DLD1 (cell line): ENCODE measurements around the gene NPHP4.

Experiments
- in situ Hi-C: cut with HindIII; loops from 2 replicates; pipeline ENCODE4 v1.10.0; 2017; ENCODE audit warnings: low sequenced_read_pairs

Gene NPHP4

DNA sequence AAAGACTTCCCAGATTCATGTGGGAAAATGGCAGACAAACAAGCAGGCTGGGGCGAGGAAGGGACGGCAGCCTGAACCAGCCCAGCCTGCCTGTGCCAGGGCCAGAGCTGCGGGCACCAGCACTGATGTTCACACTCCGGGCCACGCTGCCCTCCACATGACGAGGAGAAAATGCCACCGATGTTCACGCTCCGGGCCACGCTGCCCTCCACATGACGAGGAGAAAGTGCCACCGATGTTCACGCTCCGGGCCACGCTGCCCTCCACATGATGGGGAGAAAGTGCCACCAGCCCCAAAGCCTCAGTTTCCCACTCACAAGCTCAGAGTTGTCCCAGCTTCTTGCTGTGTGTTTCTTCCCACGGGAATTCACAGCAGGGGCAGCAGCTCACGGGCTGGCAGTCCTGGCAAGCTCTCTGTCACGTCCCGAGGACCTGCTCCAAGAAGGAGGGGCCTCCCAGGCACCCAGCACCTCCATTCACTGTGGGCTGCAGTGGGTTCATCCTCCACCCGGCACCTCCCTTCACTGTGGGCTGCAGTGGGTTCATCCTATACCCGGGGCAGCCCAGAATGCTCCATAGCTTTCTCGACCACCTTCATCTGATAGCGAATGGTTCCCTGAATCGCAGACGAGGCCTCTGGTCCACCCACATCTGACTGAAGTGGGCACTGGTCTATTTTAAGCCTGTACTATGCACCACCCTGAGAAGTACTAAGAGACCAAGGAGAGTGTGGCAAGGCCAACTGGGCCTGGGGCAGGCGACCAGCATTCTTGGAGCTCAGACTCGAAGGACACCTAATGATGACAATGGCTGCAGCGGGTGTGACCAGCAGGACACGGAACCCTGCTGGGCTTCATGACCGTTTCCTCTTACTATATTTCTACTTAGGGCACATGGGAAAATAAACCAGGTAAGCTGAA, 108.8 kb downstream of the NPHP4 start:
- in situ Hi-C loops: no loop called here

DNA sequence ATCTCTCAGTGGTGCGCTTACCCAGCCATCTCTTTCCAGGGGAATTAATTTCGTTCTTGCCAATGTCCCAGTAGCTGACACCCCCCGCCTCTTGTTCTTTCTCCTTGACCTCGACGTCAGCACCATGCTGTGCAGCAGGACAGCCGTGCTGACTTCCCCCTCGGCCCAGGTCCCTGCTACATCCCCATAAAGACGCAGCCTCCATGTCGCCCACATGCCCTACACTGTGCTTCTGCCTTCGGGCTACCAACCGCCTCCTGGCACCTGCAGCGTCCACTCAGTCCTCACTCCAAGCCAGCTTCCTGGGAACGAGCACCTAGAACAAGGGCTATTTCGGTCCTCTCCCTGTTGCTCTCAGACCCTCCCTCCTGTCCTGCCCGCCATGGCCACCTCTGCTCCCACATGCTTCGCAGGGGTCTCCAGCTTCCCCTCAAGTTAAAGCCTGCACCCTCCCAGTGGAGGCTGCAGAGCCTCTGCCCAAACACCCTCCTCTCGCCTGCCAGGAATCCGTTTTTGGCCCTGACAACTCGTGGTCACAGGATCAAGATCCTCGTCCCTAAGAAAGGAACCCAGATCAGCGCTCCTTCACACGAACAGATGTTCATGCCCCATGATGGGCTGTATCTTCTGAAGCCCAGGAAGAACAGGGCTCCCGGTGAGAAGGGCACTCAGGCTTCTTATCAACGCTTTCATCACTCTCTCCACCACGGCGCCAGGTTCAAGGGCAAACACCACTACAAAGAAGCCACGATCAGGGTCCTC, 109.7 kb downstream of the NPHP4 start:
- in situ Hi-C loops: no loop called here

DNA sequence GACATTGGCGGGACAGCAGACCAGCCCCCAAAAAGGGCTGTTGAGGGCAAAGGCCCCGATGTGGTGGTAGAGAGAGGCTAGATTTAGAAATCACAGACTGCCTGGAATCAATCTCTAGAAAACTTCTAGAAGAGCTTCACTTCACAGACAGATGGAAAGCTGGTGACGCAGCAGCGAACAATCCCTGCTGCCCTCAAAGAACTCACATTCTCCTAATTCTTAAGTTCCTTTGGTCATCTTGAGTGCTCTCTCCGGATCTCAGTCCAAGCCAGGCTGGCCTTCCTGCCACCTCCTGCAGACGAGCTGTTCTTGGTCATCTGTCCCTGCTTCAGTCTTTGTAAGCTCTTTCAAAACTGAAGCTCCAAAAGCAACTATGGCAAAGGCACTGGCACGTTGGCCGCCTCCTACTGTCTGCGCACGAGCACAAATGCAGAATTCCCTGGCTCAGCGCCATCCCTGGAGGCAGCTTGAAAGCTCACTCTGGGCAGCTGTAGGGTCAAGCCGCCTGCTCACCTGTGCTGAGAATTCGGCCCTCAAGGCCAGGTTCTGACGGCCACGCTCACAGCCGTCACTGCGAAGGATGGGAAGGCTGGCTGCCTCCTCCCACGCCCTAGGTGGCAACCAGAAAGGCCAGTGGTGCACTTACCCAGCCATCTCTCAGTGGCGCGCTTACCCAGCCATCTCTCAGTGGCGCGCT, 110.6 kb downstream of the NPHP4 start:
- in situ Hi-C loops: no loop called here

DNA sequence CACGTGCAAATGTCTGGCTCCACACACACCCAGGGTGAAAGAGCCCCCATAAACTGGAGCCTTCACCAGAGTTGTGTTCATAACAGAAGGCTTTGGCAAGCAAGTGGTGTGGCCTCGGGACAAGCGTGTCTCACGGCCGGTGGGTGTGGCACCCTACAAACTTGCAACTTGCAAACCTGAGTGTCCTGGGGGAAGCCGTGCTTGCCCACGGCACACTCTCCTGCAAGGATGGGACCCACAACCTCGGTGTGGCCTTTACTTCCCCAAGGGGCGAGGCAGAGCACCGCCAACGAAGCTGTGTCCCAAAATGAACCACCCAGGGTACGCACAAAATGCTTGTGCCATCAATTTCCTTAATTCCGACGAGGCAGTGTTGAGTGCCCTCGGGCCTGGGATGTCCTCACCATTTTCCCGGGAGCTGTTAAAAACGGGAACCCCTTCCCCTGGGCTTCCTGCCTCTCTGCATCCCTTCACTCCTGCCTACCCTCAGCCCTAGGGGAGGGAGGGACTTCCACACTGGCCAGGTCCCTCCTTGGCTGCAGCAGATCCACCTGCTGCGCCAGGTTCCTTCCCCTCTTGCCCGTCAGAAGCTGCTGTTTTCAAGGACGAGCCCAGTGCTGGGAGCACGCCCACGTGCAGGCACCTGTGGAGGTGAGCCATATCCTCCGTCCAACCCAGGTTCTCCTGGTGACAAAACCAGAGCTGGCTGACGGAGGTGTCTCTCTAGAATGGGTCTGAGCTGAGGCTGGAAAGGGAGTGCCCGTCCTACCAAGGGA, 111.4 kb downstream of the NPHP4 start:
- in situ Hi-C loops: no loop called here

DNA sequence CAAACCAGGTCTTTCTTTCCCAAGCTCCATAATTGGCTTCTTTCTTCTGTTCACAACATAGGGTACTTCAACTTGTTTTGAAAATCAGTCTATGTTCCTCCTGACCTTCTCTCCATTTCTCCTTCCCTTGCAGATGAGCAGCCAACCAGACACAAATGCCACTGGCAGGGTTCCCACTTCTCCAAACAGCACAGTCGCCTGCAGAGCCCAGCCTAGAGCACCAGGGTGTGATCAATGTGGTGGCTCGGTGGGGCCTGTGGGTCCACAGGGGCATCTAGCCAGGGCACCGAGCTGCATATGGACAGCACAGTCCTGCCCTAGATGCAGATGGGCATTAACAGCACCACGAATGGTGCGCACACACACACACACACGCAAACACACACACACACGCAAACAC, 112.8 kb downstream of the NPHP4 start:
- in situ Hi-C loops: no loop called here

DNA sequence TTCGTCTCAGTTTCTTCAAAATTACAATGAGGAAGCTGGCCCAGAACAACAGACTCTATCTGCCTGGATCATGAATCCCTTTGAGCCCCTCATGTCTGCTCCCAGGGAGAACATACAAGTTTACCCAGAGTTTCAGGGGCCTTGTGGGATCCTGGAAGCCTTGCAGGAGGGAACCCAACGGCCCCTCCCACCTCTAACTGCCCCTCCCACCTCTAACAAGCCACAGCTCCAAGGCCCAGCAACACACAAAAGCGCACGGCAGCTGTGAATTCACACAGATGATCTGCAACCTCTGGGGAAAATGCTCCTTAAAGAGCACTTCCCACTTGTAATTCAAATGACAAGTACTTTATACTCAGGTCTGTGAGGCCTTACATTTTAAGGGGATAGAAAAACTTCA, 113.3 kb downstream of the NPHP4 start:
- in situ Hi-C loops: no loop called here

DNA sequence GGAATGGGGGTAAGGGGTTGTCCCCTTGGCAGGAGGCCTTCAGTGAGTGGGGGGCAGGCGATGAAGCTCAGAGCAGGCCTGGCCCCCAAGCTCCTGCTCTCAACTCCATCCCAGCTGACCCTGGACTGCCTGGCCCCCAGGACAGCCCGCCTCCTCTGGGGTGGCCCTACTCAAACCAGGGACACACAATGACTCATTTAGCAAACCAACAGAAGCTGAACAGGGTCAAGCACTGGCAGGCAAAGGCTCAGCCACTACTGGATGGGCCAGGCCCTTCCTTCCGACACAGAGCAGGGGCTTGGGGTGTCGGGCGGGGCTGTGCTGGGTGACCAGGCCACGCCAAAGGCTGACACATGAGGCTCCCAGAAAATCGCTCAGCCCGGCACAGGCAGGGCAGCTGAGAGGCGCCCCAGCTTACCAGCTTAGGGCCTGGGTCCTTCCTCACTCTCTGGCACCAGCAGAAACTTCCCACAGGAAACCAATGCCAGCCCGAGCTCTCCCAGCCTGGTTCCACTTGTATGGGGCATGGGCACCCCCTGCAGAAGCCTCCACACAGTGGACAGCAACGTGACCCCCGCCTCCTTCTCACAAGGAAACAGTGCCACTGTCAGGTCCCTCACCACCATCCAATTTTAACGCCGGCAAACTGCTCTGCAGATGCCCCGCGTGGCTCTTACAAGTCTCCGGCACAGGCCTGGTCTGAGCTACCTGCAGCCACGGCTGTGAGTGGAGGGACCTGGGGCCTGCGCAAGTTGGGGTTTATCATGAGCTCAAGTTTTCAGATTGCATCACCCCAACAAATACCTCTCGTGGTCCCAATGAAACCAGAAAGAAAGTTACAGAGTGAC, 114.3 kb downstream of the NPHP4 start:
- in situ Hi-C loops: no loop called here

DNA sequence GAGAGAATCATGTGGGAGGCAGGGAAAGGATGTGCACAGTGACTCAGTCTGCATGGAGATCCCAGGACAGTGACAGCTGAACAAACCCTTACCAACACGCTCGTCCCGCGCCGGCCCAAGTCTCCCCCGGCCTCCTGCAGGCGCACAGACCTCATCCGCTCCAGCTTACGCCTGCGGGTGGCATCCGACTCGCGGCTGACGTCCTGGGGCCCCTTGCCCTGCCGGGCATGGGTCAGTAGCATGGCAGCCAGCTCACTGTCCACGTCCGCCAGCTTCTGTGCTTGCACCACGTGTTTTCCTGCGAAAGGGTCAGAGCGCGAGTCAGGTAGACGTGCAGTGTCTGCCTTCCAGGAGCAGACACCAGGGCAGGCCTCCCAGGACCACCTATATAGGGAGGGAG, 115.2 kb downstream of the NPHP4 start:
- in situ Hi-C loops: no loop called here

DNA sequence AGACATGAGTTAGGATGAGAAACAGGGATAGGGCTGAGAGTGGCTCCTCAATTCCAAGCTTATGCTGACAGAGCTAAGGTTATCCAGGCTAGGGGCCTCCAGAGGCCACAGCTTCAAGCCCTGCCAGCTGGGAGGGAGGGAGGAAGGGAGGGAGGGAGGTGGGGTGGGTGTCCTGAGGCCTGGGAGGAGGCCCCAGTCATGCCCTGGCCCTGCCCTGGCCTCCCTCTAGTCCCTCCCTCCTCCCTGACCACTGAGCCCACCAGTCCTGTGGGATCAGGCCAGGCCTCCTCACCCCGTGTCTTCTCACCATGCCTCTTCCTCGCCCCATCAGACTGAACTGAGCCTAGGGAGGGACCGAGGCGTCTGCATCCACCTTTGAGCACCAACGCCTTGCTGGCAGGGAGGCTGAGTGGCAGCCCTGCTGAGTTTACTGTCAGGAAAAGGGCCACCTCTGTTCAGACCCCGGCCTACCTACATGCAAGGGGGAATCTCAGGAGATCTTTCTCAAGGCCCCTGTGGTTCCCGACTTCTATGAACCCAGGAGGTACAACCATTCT, 116.1 kb downstream of the NPHP4 start:
- in situ Hi-C loops: no loop called here

DNA sequence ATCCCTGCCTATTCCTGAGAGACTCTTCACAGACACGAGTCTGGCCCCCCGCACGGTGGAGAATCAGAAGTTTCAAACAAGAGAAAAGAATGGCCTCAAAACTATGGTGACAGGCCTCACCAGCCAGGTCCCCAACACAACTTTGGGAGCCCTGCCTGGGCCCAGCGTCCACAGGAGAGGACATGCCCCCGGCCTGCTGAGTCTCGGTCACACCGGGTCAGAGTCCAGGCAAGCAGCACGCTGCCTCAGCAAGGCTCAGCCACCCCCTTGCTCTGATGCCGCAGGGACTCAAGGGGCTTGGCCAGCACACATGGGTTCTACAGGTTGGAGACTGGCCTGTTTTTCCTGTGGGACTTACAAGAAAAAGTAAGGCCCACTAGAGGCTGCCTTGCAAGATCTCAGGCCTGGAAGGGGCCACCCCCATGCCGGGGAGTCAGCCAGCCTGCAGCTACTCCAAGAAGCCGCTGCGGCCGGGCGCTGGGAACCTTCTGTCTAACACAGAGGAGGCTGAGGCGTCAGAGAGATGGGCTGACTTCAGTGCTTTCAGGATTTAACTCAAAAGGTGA, 116.8 kb downstream of the NPHP4 start:
- in situ Hi-C loops: no loop called here

DNA sequence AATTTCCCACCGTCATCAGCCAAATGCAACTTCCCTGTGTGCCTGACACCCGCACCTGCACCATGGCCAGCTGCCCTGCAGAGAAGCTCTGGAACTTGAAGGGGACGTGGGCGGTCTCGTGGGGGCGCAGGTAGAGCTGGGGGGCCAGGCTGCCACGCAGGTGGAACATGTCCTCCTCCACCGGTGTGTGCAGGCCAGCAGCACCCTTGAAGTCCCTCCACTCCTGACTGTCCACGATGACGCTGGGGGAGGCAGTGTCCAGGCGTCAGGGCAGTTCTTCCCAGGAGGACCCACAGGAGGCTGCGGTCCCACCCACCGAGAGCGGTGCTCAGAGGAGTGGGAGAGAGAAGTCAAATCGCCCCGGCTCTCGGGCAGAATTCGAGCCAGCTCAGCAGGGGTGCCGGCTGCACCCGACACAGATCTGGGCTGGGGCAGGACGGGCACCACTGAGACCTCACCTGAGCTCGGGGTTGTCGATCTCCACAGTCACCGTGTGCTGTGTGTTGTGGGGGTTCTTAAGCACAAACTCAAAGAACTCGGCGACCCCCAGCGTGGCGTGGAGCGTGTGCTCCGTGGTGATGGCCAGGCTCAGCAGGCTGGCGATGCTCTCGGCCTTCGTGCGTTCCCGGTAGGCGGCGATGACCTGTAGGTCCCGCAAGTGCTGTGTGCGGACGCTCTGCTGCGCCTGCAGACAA, 117.7 kb downstream of the NPHP4 start:
- in situ Hi-C loops: no loop called here

DNA sequence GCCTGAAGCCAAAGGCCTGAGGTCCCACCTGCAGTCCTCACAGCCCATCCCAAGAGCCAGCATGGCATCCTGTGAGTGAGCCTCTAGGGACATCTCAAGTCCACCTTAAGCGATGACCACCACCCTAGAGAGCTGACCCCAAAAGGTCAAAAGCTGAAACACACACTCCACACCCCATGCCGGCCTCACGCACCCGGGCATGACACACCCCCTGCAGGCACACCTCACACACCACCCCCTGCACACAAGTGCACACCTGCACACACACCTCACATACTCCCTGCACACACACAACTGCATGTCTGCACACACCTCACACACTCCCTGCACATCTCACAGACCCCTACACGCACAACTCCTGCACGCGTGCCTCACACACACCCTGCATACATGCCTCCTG, 118.7 kb downstream of the NPHP4 start:
- in situ Hi-C loops: no loop called here

DNA sequence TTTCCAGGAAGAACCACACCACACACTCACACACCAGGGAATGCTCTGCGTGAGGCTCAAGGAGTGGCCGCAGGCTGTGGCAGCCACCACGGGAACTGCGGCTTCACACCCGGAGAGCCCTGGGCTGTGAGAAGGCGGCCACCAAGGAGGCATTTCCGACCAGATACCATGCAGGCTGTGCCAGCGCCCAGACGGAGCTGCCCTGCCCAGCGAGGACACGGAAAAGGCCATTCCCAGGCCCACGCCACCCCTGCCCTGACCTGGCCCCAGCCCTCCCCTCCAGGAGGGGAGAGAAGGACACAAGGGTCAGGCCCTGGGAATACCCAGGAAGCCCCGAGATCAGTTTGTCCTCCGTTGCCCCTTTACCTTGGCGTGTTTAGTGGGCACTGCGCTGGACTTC, 119.3 kb downstream of the NPHP4 start:
- in situ Hi-C loops: no loop called here

DNA sequence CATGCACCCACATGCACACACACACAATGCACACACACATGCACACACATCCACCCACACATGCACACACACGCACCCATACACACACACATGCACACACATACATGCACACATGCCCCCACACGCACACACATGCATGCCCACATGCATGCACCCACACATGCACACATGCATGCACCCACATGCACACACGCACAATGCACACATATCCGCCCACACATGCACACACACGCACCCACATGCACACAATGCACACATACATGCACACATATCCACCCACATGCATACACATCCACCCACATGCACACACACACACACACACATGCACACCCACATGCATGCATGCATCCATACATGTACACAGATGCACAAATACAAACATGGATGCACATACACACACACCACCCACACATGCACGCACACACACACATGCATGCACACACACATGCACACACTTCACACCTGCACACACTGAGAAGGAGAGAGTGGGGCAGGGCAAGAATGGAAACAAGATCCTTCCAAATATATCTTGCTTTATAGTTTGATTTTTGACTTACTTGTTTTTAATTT, 123.2 kb downstream of the NPHP4 start:
- in situ Hi-C loops: no loop called here

DNA sequence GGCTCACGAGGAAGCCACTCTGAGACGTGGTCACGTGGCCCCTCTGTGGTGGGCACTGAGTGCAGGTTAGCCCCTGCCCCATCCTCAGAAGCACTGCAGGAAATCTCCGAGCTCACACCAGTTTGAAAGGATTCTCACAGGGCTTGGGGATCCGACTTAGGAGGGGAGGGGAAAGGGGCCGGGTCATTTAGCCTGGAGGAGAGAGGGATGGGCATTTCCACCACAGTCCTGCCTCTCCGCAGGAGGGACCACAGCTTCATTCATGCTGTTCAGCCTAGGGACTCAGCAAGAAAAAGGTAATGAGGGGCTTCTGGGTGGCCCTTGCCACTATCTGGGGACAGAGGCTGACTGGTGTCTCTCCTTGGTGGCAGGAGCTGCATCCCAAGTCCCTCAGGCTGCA, 126.5 kb downstream of the NPHP4 start:
- in situ Hi-C loops: no loop called here

DNA sequence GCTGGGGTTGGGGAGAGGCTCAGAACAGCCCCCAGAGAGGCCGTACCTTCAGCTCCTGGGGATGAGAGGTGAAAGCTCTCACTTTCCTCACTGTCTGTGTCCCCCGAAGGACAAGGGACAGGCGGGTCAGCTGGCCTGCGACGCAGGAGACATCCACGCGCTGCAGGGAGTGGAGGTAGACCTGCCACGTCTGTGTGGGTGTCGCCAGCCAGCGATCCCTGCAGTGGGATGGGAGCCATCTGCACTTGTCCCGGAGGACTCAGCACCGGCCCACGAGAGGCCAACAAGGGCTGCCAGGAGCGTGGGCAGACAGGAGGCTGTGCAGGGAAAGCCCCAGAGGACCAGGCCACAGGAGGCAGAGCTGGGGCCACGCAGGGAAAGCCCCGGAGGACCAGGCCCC, 127.2 kb downstream of the NPHP4 start:
- in situ Hi-C loops: no loop called here

DNA sequence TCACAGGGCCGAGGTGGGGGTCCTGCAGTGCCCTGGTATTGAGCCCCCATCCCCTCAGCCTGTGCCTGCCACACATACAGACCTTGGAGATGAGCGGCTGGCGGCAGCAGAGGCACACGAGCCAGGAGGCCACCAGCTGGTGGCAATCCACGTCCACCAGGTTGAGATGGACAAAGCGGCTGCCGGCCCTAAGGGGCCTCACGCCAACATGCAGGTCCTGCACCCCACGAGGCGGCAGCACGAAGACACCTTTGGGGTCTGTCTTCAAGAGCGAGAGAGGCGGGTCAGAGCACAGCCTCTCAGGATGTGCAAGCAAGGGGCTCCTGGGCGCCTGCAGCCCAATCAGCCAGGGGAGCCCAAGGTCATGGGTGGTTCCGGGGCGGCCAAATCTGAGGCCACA, 128.0 kb downstream of the NPHP4 start:
- in situ Hi-C loops: no loop called here

DNA sequence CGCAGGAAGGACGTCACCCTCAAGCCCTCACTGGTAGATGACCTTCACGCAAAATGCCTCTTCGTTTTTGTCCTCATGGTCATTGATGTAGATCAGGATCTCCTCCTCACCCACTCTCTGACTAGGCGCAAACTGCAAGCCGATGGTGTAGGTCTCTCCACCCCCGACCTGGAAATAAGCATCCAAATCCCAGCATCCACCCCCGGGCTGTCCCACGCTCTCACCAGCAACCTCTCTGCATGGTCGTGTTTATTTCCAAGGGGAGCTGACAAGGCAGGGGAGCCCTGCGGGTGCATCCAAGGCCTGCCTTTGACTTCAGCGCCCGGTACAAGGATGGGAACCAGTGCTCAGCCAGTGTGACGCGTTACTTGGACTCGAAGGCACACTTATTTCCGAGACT, 129.0 kb downstream of the NPHP4 start:
- in situ Hi-C loops: no loop called here
